GM15510 (cell line): Measurements from ENCODE around the gene CTNNA3.

ENCODE experiments used
- POLR2A ChIP-seq: IDR thresholded peaks from 3 replicates; pipeline ENCODE4 v1.6.1; 2011; ENCODE audit warnings: borderline replicate concordance; ENCODE audit not compliant: insufficient read length; ENCODE audit errors: extremely low read depth

The CTNNA3 gene

DNA sequence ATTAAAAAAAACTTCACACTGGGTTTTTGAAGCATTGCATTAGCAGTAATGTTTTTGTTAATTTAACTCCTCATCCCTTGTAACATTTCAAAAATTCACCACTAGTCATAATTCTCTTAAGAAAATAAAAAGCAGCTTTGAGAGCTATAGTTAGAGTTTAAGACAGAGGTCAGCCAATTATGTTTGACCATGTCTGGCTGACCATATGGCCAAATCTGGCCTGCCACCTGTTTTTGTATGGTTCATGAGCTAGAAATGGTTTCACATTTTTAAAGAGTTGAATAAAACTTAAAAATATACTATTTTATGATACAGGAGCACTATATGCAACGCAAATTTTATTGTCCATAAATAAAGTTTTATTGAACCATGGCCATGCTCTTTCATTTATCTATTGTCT is 843.2 kb downstream of the CTNNA3 start:
- TF ChIP-seq POLR2A: no peak

- TF ChIP-seq POLR2A: no peak
Measured at GRCh38 chr10:66848856-66849255, 847.1 kb downstream of the CTNNA3 start.

DNA sequence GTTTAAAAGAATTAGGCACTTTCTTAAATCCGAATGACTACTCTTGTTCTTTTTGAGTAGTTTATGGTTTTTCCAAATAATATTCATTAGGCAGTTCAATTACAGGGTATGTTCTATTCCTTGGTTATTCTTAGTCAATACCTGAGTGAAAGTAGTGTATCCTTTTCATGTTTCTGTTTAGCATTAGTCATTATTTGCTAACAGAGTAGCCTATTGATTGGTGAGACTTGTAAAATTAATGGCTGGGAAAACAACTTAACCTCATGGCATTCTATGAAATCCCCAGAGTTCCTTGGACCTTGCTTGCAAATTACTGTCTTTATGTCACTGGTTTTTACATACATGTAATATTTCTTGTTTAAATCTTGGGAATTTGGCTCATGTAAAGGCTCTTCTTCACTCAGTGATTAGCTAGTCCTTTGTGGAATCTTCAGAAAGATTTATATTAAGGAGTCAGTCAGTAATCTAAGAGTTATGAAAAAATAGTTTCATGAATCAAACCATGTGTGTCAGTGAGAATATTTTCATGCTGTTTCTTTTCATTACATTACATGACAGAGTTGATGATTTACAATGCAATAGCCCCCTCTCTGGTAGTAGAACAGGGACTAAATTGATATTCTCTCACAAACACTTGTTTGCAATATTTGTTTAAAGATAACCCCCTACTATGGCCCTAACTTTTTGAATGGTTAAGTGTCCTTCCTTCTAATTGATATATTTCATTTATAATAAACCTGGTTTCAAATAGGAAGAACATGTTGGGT is 851.6 kb downstream of the CTNNA3 start:
- no peak for TF ChIP-seq POLR2A

DNA sequence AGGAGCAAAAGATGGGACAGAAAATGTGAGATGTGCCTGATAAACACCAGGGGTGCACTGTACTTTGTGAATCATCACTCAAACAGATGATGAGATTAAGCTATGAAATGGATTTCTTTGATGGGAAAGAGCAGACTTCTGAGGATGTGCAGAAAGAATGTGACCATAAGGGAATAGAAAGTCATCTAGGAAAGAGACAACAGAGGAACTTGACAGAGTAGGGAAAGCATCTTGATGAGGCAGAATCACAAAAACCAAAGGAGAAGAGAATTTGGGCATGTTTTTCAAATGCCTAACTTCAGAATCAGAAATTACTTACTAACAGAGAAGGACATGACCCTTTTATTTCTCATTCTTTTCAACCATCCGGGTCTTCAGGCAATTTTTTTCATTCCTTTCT is 852.6 kb downstream of the CTNNA3 start:
- TF ChIP-seq POLR2A: no peak

DNA sequence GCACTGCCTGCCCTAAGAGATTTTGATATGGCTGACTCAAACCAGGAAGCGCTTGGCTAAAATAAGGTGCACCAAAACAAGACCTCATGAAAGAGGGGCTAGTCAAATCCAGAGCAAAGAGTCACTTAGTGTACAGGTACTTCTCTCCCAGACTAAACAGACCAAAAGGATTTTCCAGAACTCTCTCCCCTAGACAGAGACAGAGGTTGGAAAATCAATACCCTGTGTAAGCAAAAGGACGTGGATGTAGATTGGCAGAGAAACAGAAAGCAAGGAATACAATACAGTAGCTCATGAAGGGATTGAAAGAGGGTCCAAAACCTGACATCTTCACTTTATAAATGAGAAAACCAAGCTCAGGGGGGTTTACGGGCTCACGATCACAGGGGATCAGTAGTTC is 853.1 kb downstream of the CTNNA3 start:
- no peak for TF ChIP-seq POLR2A

DNA sequence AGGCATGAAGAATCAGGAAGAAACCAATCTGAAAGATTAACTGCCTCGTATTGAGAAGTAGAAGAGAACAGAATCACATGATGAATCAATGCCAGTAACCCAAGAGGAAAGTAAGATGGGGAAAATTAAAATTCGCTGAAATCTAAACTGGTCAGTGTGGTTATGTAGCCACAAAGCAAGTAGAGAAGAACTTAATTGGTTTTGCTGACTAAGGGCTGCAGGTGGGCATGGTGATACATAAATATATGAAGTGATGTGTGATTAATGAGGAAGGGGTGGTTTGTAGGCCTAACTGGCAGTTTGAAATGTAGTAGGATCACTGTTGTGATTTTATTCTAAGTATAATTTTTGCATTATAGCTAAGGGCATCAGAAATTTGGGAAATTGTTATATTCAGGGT is 853.6 kb downstream of the CTNNA3 start:
- no peak for TF ChIP-seq POLR2A

DNA sequence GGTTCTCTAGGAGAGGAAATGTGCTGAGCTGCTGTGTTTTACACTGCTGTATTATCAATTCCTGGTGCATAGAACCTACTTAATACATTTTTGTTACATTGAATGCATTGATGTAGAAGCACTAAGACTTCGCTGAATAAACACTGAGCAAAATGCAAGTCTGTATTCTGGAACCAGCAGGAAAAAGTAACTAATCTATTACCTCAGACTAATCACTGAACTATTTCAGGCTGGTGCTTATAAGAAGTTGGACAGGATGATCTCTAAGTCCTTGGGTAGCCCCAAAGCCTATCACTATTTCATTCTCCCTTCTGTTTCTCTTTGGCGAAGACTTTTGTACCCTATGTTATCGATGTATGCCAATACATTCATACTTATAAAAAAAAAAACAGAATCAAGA is 857.3 kb downstream of the CTNNA3 start:
- TF ChIP-seq POLR2A: no peak

- TF ChIP-seq POLR2A: no peak
Measured at GRCh38 chr10:66837990-66838389, 858.0 kb downstream of the CTNNA3 start.

DNA sequence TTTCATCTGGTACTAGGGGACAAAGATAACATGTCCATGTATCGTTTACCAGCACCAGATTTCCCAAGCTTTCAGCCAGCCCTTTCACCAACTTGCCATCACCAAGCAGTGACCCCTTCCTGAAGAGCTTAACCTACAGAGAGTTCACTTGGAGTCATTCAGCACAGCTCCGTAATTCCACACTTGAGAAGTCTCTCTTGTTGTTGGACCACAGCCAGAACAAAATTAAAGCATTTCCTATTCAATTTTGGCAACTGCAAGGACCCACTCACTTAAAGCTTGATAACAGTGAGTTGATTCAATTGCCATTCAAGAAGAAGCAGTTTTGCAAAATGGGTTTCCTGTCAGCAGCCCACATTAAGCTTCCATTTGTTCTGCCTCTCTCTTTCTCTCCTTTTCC is 858.7 kb downstream of the CTNNA3 start:
- no peak for TF ChIP-seq POLR2A

GRCh38 chr10:66836771-66837170 is 859.2 kb downstream of the CTNNA3 start:
- no peak for TF ChIP-seq POLR2A

DNA sequence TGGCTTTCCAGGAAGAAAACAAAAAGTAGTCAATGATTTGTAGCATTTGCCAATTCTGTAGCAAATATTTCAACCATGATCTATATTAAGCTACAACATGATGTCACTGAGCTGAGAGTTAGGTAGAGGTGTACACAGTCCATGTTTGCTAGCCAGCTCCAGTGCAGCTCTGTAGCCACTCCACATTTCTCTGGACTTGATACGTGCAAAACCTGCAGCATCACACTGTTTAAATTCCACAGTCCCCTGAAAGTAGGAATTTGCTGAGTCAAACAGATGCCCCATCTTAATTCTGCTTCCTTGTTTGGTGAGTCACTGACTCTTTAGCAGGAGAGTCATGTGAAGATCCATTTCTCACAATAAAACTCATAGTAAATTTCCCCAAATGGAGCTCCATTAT is 859.9 kb downstream of the CTNNA3 start:
- TF ChIP-seq POLR2A: no peak

GRCh38 chr10:66835400-66835799 is 860.6 kb downstream of the CTNNA3 start:
- no peak for TF ChIP-seq POLR2A

GRCh38 chr10:66834802-66835201 is 861.2 kb downstream of the CTNNA3 start:
- TF ChIP-seq POLR2A: no peak

GRCh38 chr10:66833861-66834260 is 862.1 kb downstream of the CTNNA3 start:
- TF ChIP-seq POLR2A: no peak

- no peak for TF ChIP-seq POLR2A
Measured at GRCh38 chr10:66832781-66833422, 863.1 kb downstream of the CTNNA3 start.

GRCh38 chr10:66828957-66829356 is 867.0 kb downstream of the CTNNA3 start:
- TF ChIP-seq POLR2A: no peak
